GM12878 (cell line): ENCODE results near the gene SBF2. TPM values are rescaled to one million over a fixed set of nuclear protein-coding genes. Genes with fewer than 3 reads are reported as not detected.

ENCODE experiments used
- ATAC-seq: fragments of 200-7000 bp; cut with Tn5 transposase; 3 replicates; pipeline ENCODE4 v1.9.1; 2020; ENCODE audit warnings: mild to moderate bottlenecking, moderate library complexity
- BruUV-seq: library from RNA; stranded (reverse); fragments of 400-500 nt; replicated peaks from 2 replicates; lab custom pipeline; 2021; lab: Mats Ljungman, UMichigan
- CTCF ChIA-PET: fragments of 300-600 bp; sonication (Branson Sonifier 250); formaldehyde crosslinking; extraction: SDS; loops from one replicate; lab custom pipeline; 2021; ENCODE audit warnings: inconsistent platforms; lab: Yijun Ruan, JAX
- POLR2A ChIA-PET: fragments of 350-600 bp; formaldehyde crosslinking; extraction: SDS; loops from one replicate; lab custom pipeline; 2021; ENCODE audit warnings: inconsistent platforms; lab: Charles Lee
- RAD21 ChIA-PET: fragments of 300-600 bp; sonication (Branson Sonifier 250); formaldehyde crosslinking; loops from one replicate; lab custom pipeline; 2023; ENCODE audit warnings: antibody characterized with exemption; ENCODE audit not compliant: unreplicated experiment; lab: Charles Lee
- SMC1A ChIA-PET: fragments of 300-600 bp; sonication (Branson Sonifier 250); formaldehyde crosslinking; loops from one replicate; lab custom pipeline; 2023; ENCODE audit not compliant: unreplicated experiment, uncharacterized antibody; lab: Charles Lee
- DNase-seq: peaks from one replicate; pipeline ENCODE4 v3.0.0-alpha.2; 2011; ENCODE audit warnings: low read depth, low spot score
- FAIRE-seq: peaks from 3 replicates; lab custom pipeline; 2011; peaks lifted over from hg19 to GRCh38; lab: Jason Lieb, UNC
- H2AFZ ChIP-seq: 2 replicates; pipeline ENCODE4 v1.6.0; 2011; ENCODE audit warnings: low read depth, low read length, control low read depth; ENCODE audit not compliant: control insufficient read depth
- H3K27ac ChIP-seq: 2 replicates; pipeline ENCODE4 v1.5.1; 2011; ENCODE audit warnings: control low read depth; ENCODE audit not compliant: control insufficient read depth, insufficient read depth
- H3K27me3 ChIP-seq, 2 experiments: replicated peaks in 1 of 2; 2 replicates each; pipeline versions ENCODE4 v1.6.0 to v1.6.1; 2011; ENCODE audit warnings: low read length in 1 of 2; ENCODE audit not compliant: control insufficient read depth in 2 of 2, insufficient read depth in 2 of 2
- H3K36me3 ChIP-seq, 2 experiments: 2 replicates each; pipeline ENCODE4 v1.5.1; 2011; ENCODE audit warnings: low read length in 1 of 2; ENCODE audit not compliant: control insufficient read depth in 2 of 2, insufficient read depth in 2 of 2
- H3K4me1 ChIP-seq: 2 replicates; pipeline ENCODE4 v1.6.1; 2011; ENCODE audit warnings: mild to moderate bottlenecking, low read length, moderate library complexity, mixed read lengths; ENCODE audit not compliant: control insufficient read depth, insufficient read depth
- H3K4me2 ChIP-seq: 2 replicates; pipeline ENCODE4 v1.6.0; 2011; ENCODE audit warnings: control low read depth; ENCODE audit not compliant: control insufficient read depth, insufficient read depth
- H3K4me3 ChIP-seq: fragments of 200-600 bp; sonication (generic); 2 replicates; pipeline ENCODE4 v1.5.1; 2016
- H3K79me2 ChIP-seq: 2 replicates; pipeline ENCODE4 v1.6.0; 2011; ENCODE audit warnings: low read length; ENCODE audit not compliant: control insufficient read depth, insufficient read depth
- H3K9ac ChIP-seq: 2 replicates; pipeline ENCODE4 v1.8.0; 2011; ENCODE audit warnings: low read length, control low read depth, mixed read lengths; ENCODE audit not compliant: control insufficient read depth, insufficient read depth
- H3K9me3 ChIP-seq: replicated peaks from 3 replicates; pipeline ENCODE4 v1.5.1; 2011; ENCODE audit warnings: mild to moderate bottlenecking, low read length; ENCODE audit not compliant: control insufficient read depth, insufficient read depth
- H4K20me1 ChIP-seq: 2 replicates; pipeline ENCODE4 v1.6.0; 2011; ENCODE audit not compliant: control insufficient read depth, insufficient read depth
- BCL11A ChIP-seq: IDR thresholded peaks from 2 replicates; pipeline ENCODE4 v1.6.1; 2011; ENCODE audit warnings: low read depth, low read length
- BHLHE40 ChIP-seq, 2 experiments: fragments of 450-650 bp in 1 of 2; IDR thresholded peaks; 2 replicates each; pipeline ENCODE4 v1.6.1; 2011 to 2017; ENCODE audit warnings: low read depth in 2 of 2, borderline replicate concordance in 1 of 2, improper control_type of control experiment in 1 of 2, low read length in 1 of 2, mild to moderate bottlenecking in 1 of 2
- POLR2AphosphoS2 ChIP-seq: IDR thresholded peaks from 2 replicates; pipeline ENCODE4 v1.6.1; 2011; ENCODE audit warnings: low read depth, mild to moderate bottlenecking, low read length, improper control_type of control experiment, moderate library complexity
- TARDBP ChIP-seq: IDR thresholded peaks from 2 replicates; pipeline ENCODE4 v1.6.1; 2016; ENCODE audit warnings: borderline replicate concordance
- TCF3 ChIP-seq: IDR thresholded peaks from 2 replicates; pipeline ENCODE4 v1.6.1; 2012; ENCODE audit warnings: low read depth, mild to moderate bottlenecking, low read length, borderline replicate concordance; ENCODE audit not compliant: insufficient read depth
- USF2 ChIP-seq: IDR thresholded peaks from 2 replicates; pipeline ENCODE4 v1.6.1; 2011; ENCODE audit warnings: low read depth, low read length, improper control_type of control experiment, borderline replicate concordance
- YY1 ChIP-seq: IDR thresholded peaks from 2 replicates; pipeline ENCODE4 v1.6.1; 2011; ENCODE audit warnings: low read depth, mild to moderate bottlenecking, low read length
- WGBS: methylation state at CpG from one replicate; pipeline ENCODE4 v1.1.6; 2016; ENCODE audit warnings: low lambda C conversion rate; ENCODE audit not compliant: insufficient replicate concordance, insufficient coverage; ENCODE audit errors: missing lambda C conversion rate; 5-methylcytosine and 5-hydroxymethylcytosine counted together
- in situ Hi-C: fragments of 300-500 bp; cut with MboI; formaldehyde crosslinking; loops from 9 replicates; pipeline ENCODE4 v1.14.3; 2018; ENCODE audit warnings: mixed read lengths
- intact Hi-C: fragments of 100-400 bp; cut with micrococcal nuclease; formaldehyde crosslinking; loops from one replicate; pipeline ENCODE4 v1.14.2; 2022; ENCODE audit not compliant: unreplicated experiment
- polyA plus RNA-seq, 11 experiments: library from polyadenylated mRNA; depleted of rRNA in 4 of 11; unstranded in 6 of 11; stranded (reverse) in 5 of 11; fragments of >200 nt; fragmentation: Nextera tagmentation in 4 of 11; fragmentation: Illumina TruSeq in 1 of 11; extraction: Ambion mirVana in 4 of 11; extraction: Trizol in 1 of 11; gene quantifications; 1 replicate in 1 of 11; 2 replicates in 10 of 11; pipeline versions ENCODE4 v1.2.1 to v1.2.3, GENCODE V29; 2011 to 2016; ENCODE audit warnings: inconsistent platforms in 2 of 11, missing spikeins in 2 of 11, low read depth in 1 of 11
- total RNA-seq, 4 experiments: library from RNA; depleted of rRNA in 3 of 4; stranded (reverse); fragments of >200 nt in 3 of 4; fragmentation: Illumina TruSeq in 1 of 4; extraction: Trizol in 1 of 4; gene quantifications; 2 replicates each; pipeline versions ENCODE4 v1.2.1 to v1.2.3, GENCODE V29; 2013 to 2021
- TF ChIP-seq, protein P1 (sequence below): fragments of 450-650 bp; IDR thresholded peaks from 2 replicates; pipeline ENCODE4 v1.6.1; 2017; ENCODE audit warnings: mild to moderate bottlenecking, low read depth, inconsistent platforms; ENCODE audit not compliant: poor library complexity, severe bottlenecking
- TF ChIP-seq, protein P2 (sequence below): fragments of 450-650 bp; IDR thresholded peaks from 2 replicates; pipeline ENCODE4 v1.6.1; 2017; ENCODE audit warnings: mild to moderate bottlenecking

The SBF2 gene
- total and polyA plus RNA-seq, 10 of the 15 experiments (the other 5 are each of a cell fraction or from before 2014, with no cell fraction given) = 0.24 to 2.3 (median 1.1) TPM

DNA sequence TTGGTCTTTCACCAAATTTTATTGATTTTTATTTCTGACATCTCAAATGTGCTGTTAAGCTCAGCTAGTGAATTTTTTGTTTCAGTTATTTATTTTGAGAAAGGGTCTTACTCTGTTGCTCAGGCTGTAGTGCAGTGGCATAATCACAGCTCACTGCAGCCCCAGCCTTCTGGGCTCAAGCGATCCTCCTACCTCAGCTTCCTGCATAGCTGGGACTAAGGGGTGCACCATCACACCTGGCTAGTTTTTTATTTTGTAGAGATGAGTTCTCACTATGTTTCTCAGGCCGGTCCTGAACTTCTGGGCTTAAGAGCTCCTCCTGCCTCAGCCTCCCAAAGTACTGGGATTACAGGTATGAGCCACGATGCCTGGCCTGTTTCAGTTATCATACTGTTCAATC is 282.0 kb downstream of the SBF2 start:
- intact Hi-C loops (no loop called here), in situ Hi-C loops (no loop called here)
- no peak for TF ChIP-seq YY1
- TF ChIP-seq USF2 = no peak
- SMC1A ChIA-PET = no interaction called here
- no peaks in the 10 kb centered on the region for H3K36me3 ChIP-seq
- DNase-seq (no peak), FAIRE-seq (no peak), ATAC-seq (no peak)
- no TSS peak for BruUV-seq
- H3K9me3 ChIP-seq = no peaks in the 10 kb centered on the region; the same call in 2 of the 3 replicates
- no peaks in the 10 kb centered on the region for H3K4me1 ChIP-seq
- CTCF ChIA-PET = interaction anchor here (0.8 kb wide), 1 partner anchor 16 kb away, joined by 3 read pairs; no protein-coding TSS in a partner anchor
- H3K4me3 ChIP-seq = no peak overlapping the region
- H4K20me1 ChIP-seq = no peaks in the 10 kb centered on the region
- H3K4me2 ChIP-seq = no peak overlapping the region
- POLR2A ChIA-PET = no interaction called here
- WGBS = 48% methylated on average over 3 of the region's 3 CpGs
- no peaks in the 10 kb centered on the region for H3K27me3 ChIP-seq
- H3K27ac ChIP-seq = no peak overlapping the region
- H2AFZ ChIP-seq = no peak overlapping the region
- RAD21 ChIA-PET = no interaction called here
- H3K79me2 ChIP-seq = no peaks in the 10 kb centered on the region
- H3K9ac ChIP-seq = no peak overlapping the region

GRCh38 chr11:10005955-10006525 is 288.0 kb downstream of the SBF2 start:
- Histone ChIP-seq H3K4me1 (no peaks in the 10 kb centered on the region), H4K20me1 (no peaks in the 10 kb centered on the region), H3K27me3 (no peaks in the 10 kb centered on the region), H3K36me3 (no peaks in the 10 kb centered on the region), H3K9me3 (no peaks in the 10 kb centered on the region; the same call in 1 of the 3 replicates), H3K27ac (no peak overlapping the region), H3K4me2 (no peak overlapping the region), H3K9ac (no peak overlapping the region), H3K79me2 (no peaks in the 10 kb centered on the region), H3K4me3 (no peak overlapping the region), H2AFZ (no peak overlapping the region)
- no peak for ATAC-seq
- POLR2A ChIA-PET = no interaction called here
- no peak for FAIRE-seq
- no peak for TF ChIP-seq BHLHE40 (IDR thresholded peaks at IDR 0.05; ENCODE audit: borderline replicate concordance in 1 of 2, low read depth in 2 of 2, low read length in 1 of 2)
- no peak for TF ChIP-seq POLR2AphosphoS2
- TF ChIP-seq TCF3 = no peak
- no peak for TF ChIP-seq BCL11A
- TF ChIP-seq, protein P1, sequence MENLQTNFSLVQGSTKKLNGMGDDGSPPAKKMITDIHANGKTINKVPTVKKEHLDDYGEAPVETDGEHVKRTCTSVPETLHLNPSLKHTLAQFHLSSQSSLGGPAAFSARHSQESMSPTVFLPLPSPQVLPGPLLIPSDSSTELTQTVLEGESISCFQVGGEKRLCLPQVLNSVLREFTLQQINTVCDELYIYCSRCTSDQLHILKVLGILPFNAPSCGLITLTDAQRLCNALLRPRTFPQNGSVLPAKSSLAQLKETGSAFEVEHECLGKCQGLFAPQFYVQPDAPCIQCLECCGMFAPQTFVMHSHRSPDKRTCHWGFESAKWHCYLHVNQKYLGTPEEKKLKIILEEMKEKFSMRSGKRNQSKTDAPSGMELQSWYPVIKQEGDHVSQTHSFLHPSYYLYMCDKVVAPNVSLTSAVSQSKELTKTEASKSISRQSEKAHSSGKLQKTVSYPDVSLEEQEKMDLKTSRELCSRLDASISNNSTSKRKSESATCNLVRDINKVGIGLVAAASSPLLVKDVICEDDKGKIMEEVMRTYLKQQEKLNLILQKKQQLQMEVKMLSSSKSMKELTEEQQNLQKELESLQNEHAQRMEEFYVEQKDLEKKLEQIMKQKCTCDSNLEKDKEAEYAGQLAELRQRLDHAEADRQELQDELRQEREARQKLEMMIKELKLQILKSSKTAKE = no peak
- no peak for TF ChIP-seq TARDBP
- TF ChIP-seq, protein P2, sequence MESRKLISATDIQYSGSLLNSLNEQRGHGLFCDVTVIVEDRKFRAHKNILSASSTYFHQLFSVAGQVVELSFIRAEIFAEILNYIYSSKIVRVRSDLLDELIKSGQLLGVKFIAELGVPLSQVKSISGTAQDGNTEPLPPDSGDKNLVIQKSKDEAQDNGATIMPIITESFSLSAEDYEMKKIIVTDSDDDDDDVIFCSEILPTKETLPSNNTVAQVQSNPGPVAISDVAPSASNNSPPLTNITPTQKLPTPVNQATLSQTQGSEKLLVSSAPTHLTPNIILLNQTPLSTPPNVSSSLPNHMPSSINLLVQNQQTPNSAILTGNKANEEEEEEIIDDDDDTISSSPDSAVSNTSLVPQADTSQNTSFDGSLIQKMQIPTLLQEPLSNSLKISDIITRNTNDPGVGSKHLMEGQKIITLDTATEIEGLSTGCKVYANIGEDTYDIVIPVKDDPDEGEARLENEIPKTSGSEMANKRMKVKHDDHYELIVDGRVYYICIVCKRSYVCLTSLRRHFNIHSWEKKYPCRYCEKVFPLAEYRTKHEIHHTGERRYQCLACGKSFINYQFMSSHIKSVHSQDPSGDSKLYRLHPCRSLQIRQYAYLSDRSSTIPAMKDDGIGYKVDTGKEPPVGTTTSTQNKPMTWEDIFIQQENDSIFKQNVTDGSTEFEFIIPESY = no peak
- no peak for DNase-seq
- intact Hi-C loops (no loop called here), in situ Hi-C loops (no loop called here)
- SMC1A ChIA-PET = no interaction called here
- RAD21 ChIA-PET = no interaction called here
- CTCF ChIA-PET = interaction anchor here (1.6 kb wide), 1 partner anchor 8 kb away, joined by 3 read pairs; no protein-coding TSS in a partner anchor
- WGBS = 46% methylated on average over 5 of the region's 5 CpGs
- no TSS peak for BruUV-seq
